B cell (primary cell): ENCODE measurements around the gene MYH13. TPM values are rescaled to one million over a fixed set of nuclear protein-coding genes. Genes with fewer than 3 reads are reported as not detected.

Experiments
- ATAC-seq: fragments of 200-7000 bp; cut with Tn5 transposase; one replicate; pipeline ENCODE4 v1.10.0; 2021; ENCODE audit warnings: low read depth, mild to moderate bottlenecking, moderate number of reproducible peaks, moderate library complexity
- CTCF ChIA-PET: fragments of 350-600 bp; sonication (Branson Sonifier 250); formaldehyde crosslinking; loops from one replicate; lab custom pipeline; 2021; ENCODE audit warnings: antibody characterized with exemption, inconsistent platforms; lab: Charles Lee
- POLR2A ChIA-PET: fragments of 350-600 bp; sonication (Branson Sonifier 250); formaldehyde crosslinking; loops from one replicate; lab custom pipeline; 2021; ENCODE audit warnings: antibody characterized with exemption; lab: Charles Lee
- DNase-seq: peaks from one replicate; pipeline ENCODE4 v3.0.0; 2013
- H2AFZ ChIP-seq: 2 replicates; pipeline ENCODE4 v1.6.1; 2012; ENCODE audit warnings: mild to moderate bottlenecking, low read depth, low read length; ENCODE audit not compliant: insufficient read depth, poor library complexity, severe bottlenecking
- H3K27ac ChIP-seq, 2 donors: 1 replicate in 1 of 2; 2 replicates in 1 of 2; pipeline ENCODE4 v1.5.1; 2012 to 2013; ENCODE audit warnings: low read length in 2 of 2, mild to moderate bottlenecking in 2 of 2, moderate library complexity in 1 of 2
- H3K27me3 ChIP-seq, 4 experiments: fragments of 200-600 bp in 1 of 4; sonication (generic) in 1 of 4; replicated peaks in 1 of 4; 1 replicate in 2 of 4; 2 replicates in 2 of 4; pipeline versions ENCODE4 v1.6.1 to v1.7.0; 2013 to 2016; ENCODE audit warnings: low read length in 3 of 4, mild to moderate bottlenecking in 2 of 4, mixed read lengths in 1 of 4, moderate library complexity in 1 of 4; ENCODE audit not compliant: insufficient read depth in 4 of 4, control insufficient read depth in 3 of 4; ENCODE audit errors: control extremely low read depth in 1 of 4
- H3K36me3 ChIP-seq, 2 experiments: replicated peaks in 1 of 2; 1 replicate in 1 of 2; 2 replicates in 1 of 2; pipeline versions ENCODE4 v1.6.1 to v1.7.1; 2013; ENCODE audit warnings: low read length in 1 of 2; ENCODE audit not compliant: insufficient read depth in 2 of 2, control insufficient read depth in 1 of 2; ENCODE audit errors: control extremely low read depth in 1 of 2, extremely low read depth in 1 of 2
- H3K4me1 ChIP-seq, 2 donors: fragments of 200-600 bp in 1 of 2; sonication (generic) in 1 of 2; 1 replicate in 1 of 2; 2 replicates in 1 of 2; pipeline versions ENCODE4 v1.5.1 to v1.6.1; 2013 to 2017; ENCODE audit warnings: low read length in 2 of 2; ENCODE audit not compliant: control insufficient read depth in 2 of 2, insufficient read depth in 2 of 2
- H3K4me2 ChIP-seq: replicated peaks from 2 replicates; pipeline ENCODE3; 2012; ENCODE audit warnings: mild to moderate bottlenecking, low read depth, low read length; ENCODE audit not compliant: poor library complexity, severe bottlenecking
- H3K4me3 ChIP-seq, 5 experiments: fragments of 200-600 bp in 1 of 5; sonication (generic) in 1 of 5; 1 replicate in 3 of 5; 2 replicates in 2 of 5; pipeline versions ENCODE4 v1.5.1 to v1.7.0; 2011 to 2016; ENCODE audit warnings: low read length in 4 of 5, mild to moderate bottlenecking in 4 of 5, low read depth in 2 of 5, control low read depth in 1 of 5, moderate library complexity in 1 of 5; ENCODE audit not compliant: insufficient read depth in 1 of 5; ENCODE audit errors: control extremely low read depth in 1 of 5, extremely low read depth in 1 of 5
- H3K79me2 ChIP-seq: fragments of 200-600 bp; sonication (generic); one replicate; pipeline ENCODE4 v1.6.0; 2016; ENCODE audit warnings: low read length; ENCODE audit not compliant: control insufficient read depth, insufficient read depth
- H3K9ac ChIP-seq: fragments of 200-600 bp; sonication (generic); 2 replicates; pipeline ENCODE4 v1.6.1; 2017; ENCODE audit warnings: mild to moderate bottlenecking, low read length, moderate library complexity
- H3K9me3 ChIP-seq, 3 donors: one replicate each; pipeline versions ENCODE4 v1.6.1 to v1.7.1; 2013; ENCODE audit warnings: low read length in 2 of 3; ENCODE audit not compliant: control insufficient read depth in 2 of 3, insufficient read depth in 1 of 3; ENCODE audit errors: control extremely low read depth in 1 of 3
- H4K20me1 ChIP-seq: 2 replicates; pipeline ENCODE4 v1.6.0; 2012; ENCODE audit warnings: mild to moderate bottlenecking, low read length; ENCODE audit not compliant: insufficient read depth, control insufficient read depth, poor library complexity, severe bottlenecking
- H3K27ac Mint-ChIP-seq: one replicate; pipeline ENCODE4 v1.8.0; 2021; ENCODE audit warnings: mixed read lengths
- H3K27me3 Mint-ChIP-seq: one replicate; pipeline ENCODE4 v1.8.0; 2021; ENCODE audit warnings: mixed read lengths
- H3K4me1 Mint-ChIP-seq: one replicate; pipeline ENCODE4 v1.8.0; 2021; ENCODE audit warnings: mixed read lengths
- H3K4me3 Mint-ChIP-seq: one replicate; pipeline ENCODE4 v1.8.0; 2021; ENCODE audit warnings: mixed read lengths
- H3K9me3 Mint-ChIP-seq: one replicate; pipeline ENCODE4 v1.8.0; 2022; ENCODE audit warnings: mixed read lengths; ENCODE audit not compliant: insufficient read depth
- CTCF ChIP-seq: fragments of 200-600 bp; IDR thresholded peaks from one replicate; pipeline ENCODE4 v1.8.0; 2022; ENCODE audit warnings: antibody characterized with exemption, mild to moderate bottlenecking
- EZH2 ChIP-seq: IDR thresholded peaks from 2 replicates; pipeline ENCODE4 v1.6.1; 2012; ENCODE audit warnings: borderline replicate concordance, low read depth, mild to moderate bottlenecking, moderate library complexity, low read length; ENCODE audit not compliant: insufficient read depth, poor library complexity, severe bottlenecking
- WGBS: methylation state at CpG from one replicate; pipeline ENCODE4 v1.1.5; 2013; ENCODE audit warnings: missing lambda C conversion rate; ENCODE audit not compliant: insufficient coverage; 5-methylcytosine and 5-hydroxymethylcytosine counted together
- intact Hi-C: fragments of 100-400 bp; cut with micrococcal nuclease; formaldehyde crosslinking; loops from one replicate; pipeline ENCODE4 v1.10.0; 2022
- polyA plus RNA-seq: library from polyadenylated mRNA; depleted of rRNA; stranded (reverse); fragments of >200 nt; gene quantifications from 2 replicates; pipeline ENCODE4 v1.2.3, GENCODE V29; 2012
- total RNA-seq, 2 donors: library from RNA; stranded (reverse); fragments of 120-200 nt in 1 of 2; gene quantifications; 1 replicate in 1 of 2; 2 replicates in 1 of 2; pipeline versions ENCODE4 v1.2.3 to v1.2.4, GENCODE V29; 2013 to 2022

The MYH13 gene
- total and polyA plus RNA-seq, 2 donors (not counting 1 experiment from before 2014, with no cell fraction given), result not detected

GRCh38 chr17:10417431-10417830 is 44.6 kb upstream of the MYH13 start:
- CTCF ChIA-PET, result no interaction called here
- Histone ChIP-seq H3K4me2 (no peak overlapping the region), H3K4me1 (no peaks in the 10 kb centered on the region), H3K9me3 (no peaks in the 10 kb centered on the region), H3K27me3 (peaks cover 0 to 1% (median 0%) of the 10 kb centered on the region in 4 experiments), H3K9ac (no peak overlapping the region), H3K4me3 (no peak overlapping the region), H2AFZ (no peak overlapping the region), H3K79me2 (no peaks in the 10 kb centered on the region), H4K20me1 (no peaks in the 10 kb centered on the region), H3K27ac (no peak overlapping the region), H3K36me3 (no peaks in the 10 kb centered on the region)
- POLR2A ChIA-PET, result no interaction called here
- no peak overlapping the region for H3K4me3 Mint-ChIP-seq
- WGBS, result 85% methylated on average over 2 of the region's 3 CpGs
- DNase-seq (no peak), ATAC-seq (no peak)
- no peaks in the 10 kb centered on the region for H3K4me1 Mint-ChIP-seq
- no peaks in the 10 kb centered on the region for H3K9me3 Mint-ChIP-seq
- intact Hi-C loops, result no loop called here
- H3K27ac Mint-ChIP-seq, result no peak overlapping the region
- TF ChIP-seq CTCF (no peak), EZH2 (no peak)
- H3K27me3 Mint-ChIP-seq, result peaks cover 17% of the 10 kb centered on the region

- H3K4me1 Mint-ChIP-seq, result no peaks in the 10 kb centered on the region
- no peak overlapping the region for H3K27ac ChIP-seq
- H2AFZ ChIP-seq, result no peak overlapping the region
- H3K9ac ChIP-seq, result no peak overlapping the region
- H3K9me3 ChIP-seq, result no peaks in the 10 kb centered on the region
- H3K79me2 ChIP-seq, result no peaks in the 10 kb centered on the region
- ChIA-PET POLR2A (no interaction called here), CTCF (no interaction called here)
- no peak overlapping the region for H3K4me2 ChIP-seq
- ATAC-seq (no peak), DNase-seq (no peak)
- H3K4me1 ChIP-seq, result no peaks in the 10 kb centered on the region
- no peaks in the 10 kb centered on the region for H4K20me1 ChIP-seq
- no peak overlapping the region for H3K27ac Mint-ChIP-seq
- H3K4me3 Mint-ChIP-seq, result no peak overlapping the region
- peaks cover 16% of the 10 kb centered on the region for H3K27me3 Mint-ChIP-seq
- H3K9me3 Mint-ChIP-seq, result no peaks in the 10 kb centered on the region
- TF ChIP-seq CTCF, result no peak
- TF ChIP-seq EZH2, result no peak
- intact Hi-C loops, result no loop called here
- peaks cover 0 to 2% (median 0%) of the 10 kb centered on the region in 4 experiments for H3K27me3 ChIP-seq
- H3K4me3 ChIP-seq, result no peak overlapping the region
- 77% methylated on average over 4 of the region's 4 CpGs for WGBS
- no peaks in the 10 kb centered on the region for H3K36me3 ChIP-seq
Measured at GRCh38 chr17:10415161-10415560, 42.4 kb upstream of the MYH13 start.
